Subcutaneous preadipocyte (primary cell): ENCODE measurements around the gene DPP7. TPM values are rescaled to one million over a fixed set of nuclear protein-coding genes. Genes with fewer than 3 reads are reported as not detected.

ENCODE experiments used
- small RNA-seq: library from RNA; depleted of rRNA; stranded (forward); fragments of <200 nt; gene quantifications from one replicate; pipeline ENCODE3, GENCODE V24; 2012
- total RNA-seq: library from RNA; depleted of rRNA; stranded (reverse); fragments of >200 nt; gene quantifications from 2 replicates; pipeline ENCODE4 v1.2.3, GENCODE V29; 2012

The DPP7 gene
- total RNA-seq: 77.2 and 112 TPM in 2 replicates

GRCh38 chr9:137114613-137115393 lies at the start of gene DPP7:
TSS of gene DPP7 (minus strand) at chr9:137114733. CDS start at chr9:137114713, 20 bp downstream.

GRCh38 chr9:137138722-137139467 lies 24.4 kb upstream of the DPP7 start, which contains the start of gene GRIN1:
TSS of gene GRIN1 (plus strand) at chr9:137139154. CDS start at chr9:137139487, 333 bp downstream.

GRCh38 chr9:137086531-137087408 lies 27.8 kb downstream of the DPP7 start, which contains the start of gene MAN1B1:
TSS of gene MAN1B1 (plus strand) at chr9:137086985. CDS start at chr9:137087000, 15 bp downstream.

GRCh38 chr9:137077010-137077747 lies 37.4 kb downstream of the DPP7 start, which contains the start of gene UAP1L1:
TSS of gene UAP1L1 (plus strand) at chr9:137077517. CDS start at chr9:137077533, 16 bp downstream.

GRCh38 chr9:137070201-137070905 lies 44.2 kb downstream of the DPP7 start, which contains the start of gene SAPCD2:
TSS of gene SAPCD2 (minus strand) at chr9:137070557. CDS start at chr9:137070460, 97 bp downstream.

Small RNAs within 50 kb of the gene (small RNA-seq; reads per million reads assigned to genes)
- gene RF00153: not detected

Other genes starting within 250 kb of the DPP7 start
- gene EDF1, start 248.4 kb downstream of the DPP7 start, total RNA-seq: 107 and 187 TPM in 2 replicates
- gene TRAF2, start 228.2 kb downstream of the DPP7 start, total RNA-seq: 9.2 and 10.8 TPM in 2 replicates
- gene FBXW5, start 170.0 kb downstream of the DPP7 start, total RNA-seq: 125 TPM in 2 replicates
- gene C8G, start 169.5 kb downstream of the DPP7 start, total RNA-seq: not detected in 2 replicates
- gene LCN12, start 162.5 kb downstream of the DPP7 start, total RNA-seq: not detected in 2 replicates
- gene PTGDS, start 137.2 kb downstream of the DPP7 start, total RNA-seq: 0.59 and 4.8 TPM in 2 replicates
- gene LCNL1, start 131.7 kb downstream of the DPP7 start, total RNA-seq: under 0.01 and 0.37 TPM in 2 replicates
- gene PAXX, start 122.3 kb downstream of the DPP7 start, total RNA-seq: 13.9 and 14.3 TPM in 2 replicates
- 0.20 and 0.73 TPM in 2 replicates for gene CLIC3, start 118.2 kb downstream of the DPP7 start, total RNA-seq
- 15.4 and 19.5 TPM in 2 replicates for gene ABCA2, start 86.5 kb downstream of the DPP7 start, total RNA-seq
- not detected in 2 replicates for gene FUT7, start 82.6 kb downstream of the DPP7 start, total RNA-seq
- 18.8 and 24.3 TPM in 2 replicates for gene NPDC1, start 68.6 kb downstream of the DPP7 start, total RNA-seq
- not detected in 2 replicates for gene ENTPD2, start 60.7 kb downstream of the DPP7 start, total RNA-seq
- gene SAPCD2, start 44.2 kb downstream of the DPP7 start, total RNA-seq: 6.6 and 8.2 TPM in 2 replicates
- gene UAP1L1, start 37.2 kb downstream of the DPP7 start, total RNA-seq: 12.1 and 18.8 TPM in 2 replicates
- gene MAN1B1, start 27.7 kb downstream of the DPP7 start, total RNA-seq: 45.5 and 52.2 TPM in 2 replicates
- not detected in 2 replicates for gene GRIN1, start 24.4 kb upstream of the DPP7 start, total RNA-seq
- gene LRRC26, start 55.3 kb upstream of the DPP7 start, total RNA-seq: not detected in 2 replicates
- 0.20 TPM in 1 of 2 replicates, not detected in the other for gene TMEM210, start 57.3 kb upstream of the DPP7 start, total RNA-seq
- gene ANAPC2, start 73.8 kb upstream of the DPP7 start, total RNA-seq: 23.5 and 28.7 TPM in 2 replicates
- 56.1 and 64.7 TPM in 2 replicates for gene SSNA1, start 73.9 kb upstream of the DPP7 start, total RNA-seq
- 6.2 and 11.9 TPM in 2 replicates for gene TPRN, start 86.0 kb upstream of the DPP7 start, total RNA-seq
- gene TMEM203, start 90.9 kb upstream of the DPP7 start, total RNA-seq: 32.0 and 34.6 TPM in 2 replicates
- 6.2 and 8.4 TPM in 2 replicates for gene NDOR1, start 91.0 kb upstream of the DPP7 start, total RNA-seq
- not detected in 2 replicates for gene RNF208, start 107.5 kb upstream of the DPP7 start, total RNA-seq
- 0.37 and 0.39 TPM in 2 replicates for gene CYSRT1, start 110.4 kb upstream of the DPP7 start, total RNA-seq
- not detected in 2 replicates for gene RNF224, start 112.8 kb upstream of the DPP7 start, total RNA-seq
- gene SLC34A3, start 116.2 kb upstream of the DPP7 start, total RNA-seq: not detected in 2 replicates
- gene TUBB4B, start 126.6 kb upstream of the DPP7 start, total RNA-seq: 230 and 358 TPM in 2 replicates
- gene STPG3, start 136.6 kb upstream of the DPP7 start, total RNA-seq: not detected in 2 replicates
- gene NELFB, start 140.6 kb upstream of the DPP7 start, total RNA-seq: 50.7 and 70.4 TPM in 2 replicates
- 4.0 and 16.0 TPM in 2 replicates for gene TOR4A, start 163.0 kb upstream of the DPP7 start, total RNA-seq
- 0.20 TPM in 1 of 2 replicates, not detected in the other for gene NRARP, start 187.5 kb upstream of the DPP7 start, total RNA-seq